Right cardiac atrium (tissue), 5 donors: ENCODE data around the gene ADAMTSL1. TPM values are rescaled to one million over a fixed set of nuclear protein-coding genes. Genes with fewer than 3 reads are reported as not detected.

Experiments
- ATAC-seq, 2 donors: fragments of 200-7000 bp; cut with Tn5 transposase; one replicate each; pipeline versions ENCODE4 v1.8.0 to v1.9.1; 2020; ENCODE audit warnings: moderate library complexity in 2 of 2, mild to moderate bottlenecking in 1 of 2
- DNase-seq, 3 donors: peaks; one replicate each; pipeline ENCODE4 v3.0.0-alpha.2; 2020
- H3K27ac ChIP-seq: one replicate; pipeline ENCODE4 v1.5.1; 2013; ENCODE audit warnings: mild to moderate bottlenecking, low read length, control low read depth, moderate library complexity
- H3K27me3 ChIP-seq: one replicate; pipeline ENCODE4 v1.6.1; 2013; ENCODE audit not compliant: control insufficient read depth, insufficient read depth
- H3K4me1 ChIP-seq: one replicate; pipeline ENCODE4 v1.6.1; 2013; ENCODE audit warnings: low read length; ENCODE audit not compliant: control insufficient read depth, insufficient read depth
- H3K4me3 ChIP-seq: one replicate; pipeline ENCODE4 v1.5.1; 2013; ENCODE audit warnings: low read length, control low read depth
- H3K9me3 ChIP-seq: one replicate; pipeline ENCODE4 v1.6.1; 2013; ENCODE audit warnings: low read length; ENCODE audit not compliant: control insufficient read depth
- WGBS: extraction: QIAGEN DNeasy Blood & Tissue Kit; methylation state at CpG from one replicate; pipeline ENCODE4 v1.1.7; 2013; 5-methylcytosine and 5-hydroxymethylcytosine counted together
- intact Hi-C, 4 donors: fragments of 100-400 bp; cut with DNase I; formaldehyde crosslinking; loops; one replicate each; pipeline versions ENCODE4 v1.11.0 to v1.14.0; 2022 to 2023
- polyA plus RNA-seq: library from polyadenylated mRNA; stranded (reverse); fragments of 200-250 nt; gene quantifications from one replicate; pipeline ENCODE4 v1.2.3, GENCODE V29; 2013
- total RNA-seq, 4 donors: library from RNA; stranded (reverse); fragmentation: NEBNext Ultra II Directional; extraction: Animal tissue kit (Norgen Biotek cat#: 25700); gene quantifications; one replicate each; pipeline ENCODE4 v1.2.1, GENCODE V29; 2021
- donor health status: healthy with polysubstance abuse.
- donor health status: DM: no; HTN: yes; CAD: no.
- donor health status: DM: no; HTN: no; CAD: no.
- donor health status: DM: no; HTN: yes; CAD: no; lungs with severe emphysema.
- donor health status: DM: yes; HTN: yes; CAD: no.

ADAMTSL1 gene
- total and polyA plus RNA-seq, 5 donors = 1.2 to 5.0 (median 3.0) TPM

GRCh38 chr9:18466101-18466500 lies 7.9 kb upstream of the ADAMTSL1 start:
- no peaks in the 10 kb centered on the region for H3K27me3 ChIP-seq
- DNase-seq (no peak), ATAC-seq (no peak)
- 57% methylated on average over 4 of the region's 4 CpGs for WGBS
- H3K27ac ChIP-seq = no peak overlapping the region
- intact Hi-C loops = no loop called here
- no peaks in the 10 kb centered on the region for H3K4me1 ChIP-seq
- no peaks in the 10 kb centered on the region for H3K9me3 ChIP-seq
- no peak overlapping the region for H3K4me3 ChIP-seq

GRCh38 chr9:18467696-18468095 lies 6.3 kb upstream of the ADAMTSL1 start:
- DNase-seq = no peak
- Histone ChIP-seq H3K27me3 (no peaks in the 10 kb centered on the region), H3K4me1 (no peaks in the 10 kb centered on the region), H3K9me3 (no peaks in the 10 kb centered on the region), H3K27ac (no peak overlapping the region), H3K4me3 (no peak overlapping the region)
- intact Hi-C loops = no loop called here
- 46% methylated on average over 1 of the region's 1 CpG for WGBS
- ATAC-seq = no peak

- Histone ChIP-seq H3K4me3 (no peak overlapping the region), H3K27ac (no peak overlapping the region), H3K4me1 (peaks cover 2% of the 10 kb centered on the region), H3K27me3 (no peaks in the 10 kb centered on the region), H3K9me3 (no peaks in the 10 kb centered on the region)
- DNase-seq (no peak), ATAC-seq (no peak)
- intact Hi-C loops = no loop called here
- WGBS = 79% methylated on average over 3 of the region's 3 CpGs
Measured at GRCh38 chr9:18472435-18472834, 1.5 kb upstream of the ADAMTSL1 start.

GRCh38 chr9:18472841-18473251 lies 1.1 kb upstream of the ADAMTSL1 start:
- H3K9me3 ChIP-seq = no peaks in the 10 kb centered on the region
- intact Hi-C loops = no loop called here
- no peak overlapping the region for H3K4me3 ChIP-seq
- 39% methylated on average over 4 of the region's 4 CpGs for WGBS
- peak; percentile 74 to 90 for ATAC-seq
- no peaks in the 10 kb centered on the region for H3K27me3 ChIP-seq
- H3K4me1 ChIP-seq = peaks cover 2% of the 10 kb centered on the region
- DNase-seq = peak in 2 of 3 donors; percentile 26 to 68
- H3K27ac ChIP-seq = no peak overlapping the region

GRCh38 chr9:18474783-18475182 lies 830 bp downstream of the ADAMTSL1 start:
- DNase-seq (no peak), ATAC-seq (peak; percentile 61 to 77)
- intact Hi-C loops = no loop called here
- peaks cover 2% of the 10 kb centered on the region for H3K4me1 ChIP-seq
- 44% methylated on average over 4 of the region's 4 CpGs for WGBS
- H3K27me3 ChIP-seq = no peaks in the 10 kb centered on the region
- no peak overlapping the region for H3K27ac ChIP-seq
- peak overlapping the region; percentile 30 for H3K4me3 ChIP-seq
- no peaks in the 10 kb centered on the region for H3K9me3 ChIP-seq

GRCh38 chr9:18477121-18477660 lies 3.2 kb downstream of the ADAMTSL1 start:
- DNase-seq = no peak
- Histone ChIP-seq H3K27ac (no peak overlapping the region), H3K4me1 (peaks cover 2% of the 10 kb centered on the region), H3K4me3 (no peak overlapping the region), H3K27me3 (no peaks in the 10 kb centered on the region), H3K9me3 (no peaks in the 10 kb centered on the region)
- WGBS = 87% methylated on average over 5 of the region's 5 CpGs
- ATAC-seq = no peak
- intact Hi-C loops = no loop called here

- Histone ChIP-seq H3K4me3 (no peak overlapping the region), H3K27me3 (no peaks in the 10 kb centered on the region), H3K27ac (no peak overlapping the region), H3K4me1 (peaks cover 2% of the 10 kb centered on the region), H3K9me3 (no peaks in the 10 kb centered on the region)
- intact Hi-C loops = no loop called here
- DNase-seq = no peak
- no peak for ATAC-seq
Measured at GRCh38 chr9:18477719-18478118, 3.8 kb downstream of the ADAMTSL1 start.

GRCh38 chr9:18478501-18479361 lies 4.8 kb downstream of the ADAMTSL1 start:
- 80% methylated on average over 7 of the region's 7 CpGs for WGBS
- DNase-seq = no peak
- H3K4me1 ChIP-seq = no peaks in the 10 kb centered on the region
- H3K9me3 ChIP-seq = no peaks in the 10 kb centered on the region
- no peak overlapping the region for H3K27ac ChIP-seq
- no peaks in the 10 kb centered on the region for H3K27me3 ChIP-seq
- H3K4me3 ChIP-seq = no peak overlapping the region
- intact Hi-C loops = no loop called here
- ATAC-seq = no peak

- Histone ChIP-seq H3K4me3 (no peak overlapping the region), H3K27ac (no peak overlapping the region), H3K4me1 (no peaks in the 10 kb centered on the region), H3K27me3 (no peaks in the 10 kb centered on the region), H3K9me3 (no peaks in the 10 kb centered on the region)
- DNase-seq = no peak
- intact Hi-C loops = no loop called here
- no peak for ATAC-seq
- WGBS = 80% methylated on average over 3 of the region's 3 CpGs
Measured at GRCh38 chr9:18479405-18479804, 5.5 kb downstream of the ADAMTSL1 start.

GRCh38 chr9:18480662-18481093 lies 6.7 kb downstream of the ADAMTSL1 start:
- Histone ChIP-seq H3K27me3 (no peaks in the 10 kb centered on the region), H3K4me3 (no peak overlapping the region), H3K4me1 (peaks cover 1% of the 10 kb centered on the region), H3K9me3 (no peaks in the 10 kb centered on the region), H3K27ac (no peak overlapping the region)
- WGBS = 63% methylated on average over 3 of the region's 3 CpGs
- ATAC-seq (peak in 1 of 2 donors; percentile 80), DNase-seq (no peak)
- intact Hi-C loops = no loop called here

- no peak for ATAC-seq
- Histone ChIP-seq H3K27ac (no peak overlapping the region), H3K9me3 (no peaks in the 10 kb centered on the region), H3K4me3 (no peak overlapping the region), H3K4me1 (peaks cover 2% of the 10 kb centered on the region), H3K27me3 (no peaks in the 10 kb centered on the region)
- WGBS = 85% methylated on average over 2 of the region's 2 CpGs
- no peak for DNase-seq
- intact Hi-C loops = no loop called here
Measured at GRCh38 chr9:18482371-18482770, 8.4 kb downstream of the ADAMTSL1 start.
